IPS-18a (cell line): ENCODE data around the gene TMEM163.

Source experiments
- H3K27ac ChIP-seq: one replicate; pipeline ENCODE4 v1.5.1; 2013; ENCODE audit warnings: low read length
- H3K27me3 ChIP-seq: one replicate; pipeline ENCODE4 v1.6.1; 2013; ENCODE audit warnings: mild to moderate bottlenecking, low read length; ENCODE audit not compliant: control insufficient read depth, insufficient read depth
- H3K36me3 ChIP-seq: one replicate; pipeline ENCODE4 v1.6.1; 2013; ENCODE audit warnings: low read depth, low read length; ENCODE audit not compliant: control insufficient read depth
- H3K4me1 ChIP-seq: one replicate; pipeline ENCODE4 v1.6.1; 2013; ENCODE audit warnings: low read depth, low read length; ENCODE audit not compliant: control insufficient read depth
- H3K4me3 ChIP-seq: one replicate; pipeline ENCODE4 v1.5.1; 2013; ENCODE audit warnings: low read length
- H3K9ac ChIP-seq: one replicate; pipeline ENCODE4 v1.6.1; 2013; ENCODE audit warnings: mild to moderate bottlenecking, low read length, moderate library complexity
- H3K9me3 ChIP-seq: one replicate; pipeline ENCODE4 v1.6.1; 2013; ENCODE audit warnings: low read depth, low read length; ENCODE audit not compliant: control insufficient read depth

TMEM163 gene

DNA sequence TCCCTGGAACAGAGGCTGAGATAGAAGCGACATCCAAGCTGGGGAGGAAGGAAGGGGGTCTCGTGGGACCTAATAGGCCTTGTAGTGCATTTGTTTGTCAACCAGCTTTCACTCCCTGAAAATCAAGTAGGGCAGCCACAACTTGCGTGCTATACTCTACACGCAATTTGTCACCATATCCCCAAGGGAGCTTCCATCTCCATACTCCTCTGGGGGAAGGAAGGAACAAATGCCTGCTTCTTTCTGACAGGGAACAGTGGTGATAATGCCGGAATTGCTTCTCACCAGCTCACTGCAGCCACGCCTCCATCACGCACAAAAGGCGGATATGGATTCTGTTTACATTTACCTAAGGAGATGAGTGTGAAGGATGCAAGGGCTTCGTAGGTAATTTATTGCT lies 213.4 kb downstream of the TMEM163 start:
- H3K4me3 ChIP-seq: no peak overlapping the region
- no peaks in the 10 kb centered on the region for H3K36me3 ChIP-seq
- H3K4me1 ChIP-seq: peaks cover 3% of the 10 kb centered on the region
- no peaks in the 10 kb centered on the region for H3K27me3 ChIP-seq
- no peak overlapping the region for H3K9ac ChIP-seq
- no peak overlapping the region for H3K27ac ChIP-seq
- no peaks in the 10 kb centered on the region for H3K9me3 ChIP-seq

DNA sequence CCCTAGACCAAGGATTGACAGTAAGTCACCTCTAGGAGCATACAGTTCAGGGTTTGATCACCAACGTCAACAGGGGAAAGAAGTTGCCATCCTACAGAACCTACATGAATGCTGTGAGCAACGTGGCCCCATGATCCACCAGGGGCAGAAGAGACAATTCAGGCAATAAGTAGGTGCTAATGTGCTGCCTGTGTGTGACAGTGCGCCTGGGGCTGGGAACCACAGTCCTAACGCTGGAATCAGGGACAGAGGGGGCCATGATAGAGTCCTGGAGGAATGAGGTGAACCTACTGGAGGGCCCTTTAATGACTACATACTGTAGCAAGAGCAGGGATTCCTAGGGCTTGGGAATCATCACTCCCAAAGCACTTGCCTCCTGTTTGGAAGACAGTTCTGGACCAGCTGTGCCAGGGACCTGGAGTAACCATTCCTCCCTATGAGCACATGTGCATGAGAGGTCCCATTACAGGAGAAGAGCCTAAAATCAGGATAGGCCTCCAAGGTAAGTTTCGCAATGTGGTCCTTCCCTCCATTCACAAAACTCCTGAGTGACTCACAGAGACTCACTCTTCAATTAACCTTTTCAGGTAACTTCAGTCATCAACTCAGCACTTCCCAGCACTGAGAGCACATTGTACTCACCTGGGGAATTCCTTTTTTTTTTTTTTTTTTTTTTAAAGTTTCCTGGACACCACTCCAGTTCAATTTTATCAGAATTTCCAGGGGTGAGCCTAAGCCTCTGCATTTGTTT lies 214.0 kb downstream of the TMEM163 start:
- no peaks in the 10 kb centered on the region for H3K27me3 ChIP-seq
- H3K9me3 ChIP-seq: no peaks in the 10 kb centered on the region
- no peaks in the 10 kb centered on the region for H3K36me3 ChIP-seq
- no peak overlapping the region for H3K4me3 ChIP-seq
- no peak overlapping the region for H3K9ac ChIP-seq
- H3K4me1 ChIP-seq: peaks cover 6% of the 10 kb centered on the region
- H3K27ac ChIP-seq: no peak overlapping the region

DNA sequence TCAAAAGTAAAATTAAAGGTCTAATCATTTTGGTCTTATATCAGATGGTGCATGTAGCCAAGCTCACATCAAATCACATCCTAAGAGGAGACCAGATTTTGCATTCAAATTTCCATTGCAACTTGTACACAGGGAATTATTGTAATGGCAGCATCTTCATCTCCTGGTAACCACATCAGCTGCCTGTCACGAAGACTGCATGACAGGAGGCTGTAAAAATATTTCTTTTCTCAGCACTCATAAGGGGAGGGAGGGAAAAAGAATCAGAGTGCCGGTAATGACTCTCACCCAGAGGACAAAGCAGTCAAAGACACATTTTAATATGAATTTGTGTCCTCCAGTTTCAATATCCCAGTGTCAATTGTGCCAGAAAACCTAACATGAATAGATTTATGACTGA lies 216.7 kb downstream of the TMEM163 start:
- no peak overlapping the region for H3K27ac ChIP-seq
- H3K27me3 ChIP-seq: no peaks in the 10 kb centered on the region
- H3K36me3 ChIP-seq: no peaks in the 10 kb centered on the region
- no peak overlapping the region for H3K9ac ChIP-seq
- no peak overlapping the region for H3K4me3 ChIP-seq
- peaks cover 5% of the 10 kb centered on the region for H3K4me1 ChIP-seq
- H3K9me3 ChIP-seq: no peaks in the 10 kb centered on the region

DNA sequence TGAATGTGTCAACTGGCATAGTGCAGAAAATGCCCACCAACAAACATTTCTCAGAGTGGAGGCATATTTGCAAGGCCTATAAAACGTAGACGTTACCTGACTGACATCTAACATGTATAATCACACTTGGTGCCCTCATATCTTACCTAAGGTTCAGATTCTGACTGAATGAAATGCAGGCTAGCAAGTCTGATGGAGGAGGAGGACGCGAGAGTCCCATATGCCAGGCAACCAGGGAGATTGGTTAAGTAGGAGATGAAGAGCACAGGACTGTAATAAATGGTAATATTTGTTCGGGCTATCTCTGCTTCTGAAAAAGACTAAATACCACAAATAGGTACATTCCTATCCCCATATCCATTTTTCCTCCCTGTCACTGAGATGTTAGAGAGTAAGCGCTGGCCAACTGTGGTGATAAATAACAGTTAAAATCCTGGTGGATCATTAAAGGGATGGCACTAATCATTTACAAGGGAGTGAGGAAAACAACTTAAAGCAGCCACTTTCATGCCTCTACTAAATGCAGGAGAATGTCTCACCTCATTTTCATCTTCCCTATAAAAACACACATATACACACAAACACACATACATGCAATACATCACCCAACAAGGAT lies 217.2 kb downstream of the TMEM163 start:
- no peaks in the 10 kb centered on the region for H3K9me3 ChIP-seq
- H3K9ac ChIP-seq: no peak overlapping the region
- no peaks in the 10 kb centered on the region for H3K27me3 ChIP-seq
- no peak overlapping the region for H3K4me3 ChIP-seq
- H3K27ac ChIP-seq: no peak overlapping the region
- H3K4me1 ChIP-seq: peaks cover 5% of the 10 kb centered on the region
- no peaks in the 10 kb centered on the region for H3K36me3 ChIP-seq

DNA sequence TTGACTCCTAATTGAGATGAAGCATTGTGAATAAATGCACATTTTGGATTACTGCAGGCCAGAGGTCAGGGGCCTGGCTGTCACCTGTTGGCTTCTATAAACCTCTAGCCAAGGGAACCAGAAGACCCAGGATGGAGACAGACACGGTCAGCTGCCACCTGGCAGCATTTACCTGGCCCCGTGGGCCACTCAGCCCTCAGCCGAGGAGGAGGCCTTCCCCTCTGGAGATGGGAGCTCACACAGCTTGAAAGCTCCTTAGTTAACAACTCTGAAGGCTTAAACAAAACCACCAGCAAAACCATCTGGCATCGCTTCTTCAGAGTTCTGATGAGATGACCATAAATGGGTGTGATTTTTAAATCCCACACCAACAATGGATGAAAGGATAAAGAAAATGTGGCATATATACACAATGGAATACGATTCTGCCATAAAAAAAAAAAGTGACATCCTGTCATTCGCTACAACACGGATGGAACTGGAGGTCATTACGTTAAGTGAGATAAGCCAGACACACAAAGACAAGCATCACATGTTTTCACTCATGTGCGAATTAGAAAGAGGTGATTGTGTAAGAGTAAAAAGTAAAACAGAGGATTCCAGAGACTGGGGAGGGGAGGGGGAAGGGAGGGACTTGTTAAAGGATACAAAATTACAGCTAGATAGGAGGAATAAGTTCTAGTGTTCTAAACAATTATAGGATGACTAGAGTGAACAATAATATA lies 218.4 kb downstream of the TMEM163 start:
- H3K27me3 ChIP-seq: no peaks in the 10 kb centered on the region
- H3K4me1 ChIP-seq: peaks cover 5% of the 10 kb centered on the region
- no peak overlapping the region for H3K27ac ChIP-seq
- no peak overlapping the region for H3K4me3 ChIP-seq
- no peak overlapping the region for H3K9ac ChIP-seq
- H3K36me3 ChIP-seq: no peaks in the 10 kb centered on the region
- no peaks in the 10 kb centered on the region for H3K9me3 ChIP-seq

DNA sequence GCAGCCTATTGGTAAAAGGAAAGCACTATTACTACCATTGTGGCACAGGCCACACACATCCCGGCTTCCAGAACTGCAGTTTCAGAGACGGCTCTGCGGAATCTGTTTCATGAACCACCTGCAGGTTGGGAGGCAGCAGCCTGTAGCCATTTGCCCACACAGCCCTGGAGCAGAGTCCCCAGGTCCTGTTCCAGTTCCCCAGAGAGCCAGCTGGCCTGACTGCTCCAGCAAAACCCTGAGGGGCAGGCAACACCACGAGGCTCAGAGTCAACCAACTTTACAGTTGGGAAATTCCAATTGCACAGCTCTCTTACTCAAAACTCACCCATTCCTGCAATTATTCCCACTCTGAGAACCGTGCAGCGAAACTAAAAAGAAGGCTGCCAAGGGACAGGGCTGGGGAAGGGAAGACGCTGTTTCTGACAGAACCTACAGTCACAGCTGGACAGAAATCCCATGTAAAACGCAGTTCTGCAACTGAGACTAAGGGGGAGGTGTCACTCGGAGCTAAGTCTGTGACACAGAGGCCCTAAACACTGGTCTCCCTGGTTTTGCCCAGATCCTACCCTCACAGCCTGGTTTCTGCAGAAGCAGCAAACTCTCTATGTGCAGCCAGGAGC lies 219.4 kb downstream of the TMEM163 start:
- peaks cover 5% of the 10 kb centered on the region for H3K4me1 ChIP-seq
- H3K4me3 ChIP-seq: no peak overlapping the region
- no peaks in the 10 kb centered on the region for H3K27me3 ChIP-seq
- H3K27ac ChIP-seq: no peak overlapping the region
- no peak overlapping the region for H3K9ac ChIP-seq
- no peaks in the 10 kb centered on the region for H3K36me3 ChIP-seq
- H3K9me3 ChIP-seq: no peaks in the 10 kb centered on the region

DNA sequence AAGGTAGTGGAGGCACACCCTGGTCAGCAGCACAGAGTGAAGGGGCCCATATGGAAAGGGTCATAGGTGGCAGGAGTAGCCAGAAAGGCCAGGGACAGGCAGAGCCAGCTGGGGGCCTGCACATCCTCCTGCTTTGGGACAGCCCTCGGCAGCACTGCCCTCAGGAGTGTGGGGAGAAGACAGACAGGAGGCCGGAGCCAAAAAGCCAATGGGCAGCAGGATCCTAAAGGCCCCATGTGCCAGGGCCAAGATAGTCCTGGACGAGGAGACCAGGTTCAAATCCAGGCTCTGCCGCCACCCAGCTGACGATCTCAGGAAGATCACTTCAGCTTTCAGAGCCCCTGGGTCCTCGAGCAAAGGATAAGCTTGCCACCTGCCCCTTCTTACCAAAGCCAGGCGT lies 220.1 kb downstream of the TMEM163 start:
- no peak overlapping the region for H3K9ac ChIP-seq
- H3K27me3 ChIP-seq: no peaks in the 10 kb centered on the region
- H3K4me1 ChIP-seq: peaks cover 5% of the 10 kb centered on the region
- no peak overlapping the region for H3K4me3 ChIP-seq
- H3K27ac ChIP-seq: no peak overlapping the region
- no peaks in the 10 kb centered on the region for H3K9me3 ChIP-seq
- H3K36me3 ChIP-seq: no peaks in the 10 kb centered on the region

DNA sequence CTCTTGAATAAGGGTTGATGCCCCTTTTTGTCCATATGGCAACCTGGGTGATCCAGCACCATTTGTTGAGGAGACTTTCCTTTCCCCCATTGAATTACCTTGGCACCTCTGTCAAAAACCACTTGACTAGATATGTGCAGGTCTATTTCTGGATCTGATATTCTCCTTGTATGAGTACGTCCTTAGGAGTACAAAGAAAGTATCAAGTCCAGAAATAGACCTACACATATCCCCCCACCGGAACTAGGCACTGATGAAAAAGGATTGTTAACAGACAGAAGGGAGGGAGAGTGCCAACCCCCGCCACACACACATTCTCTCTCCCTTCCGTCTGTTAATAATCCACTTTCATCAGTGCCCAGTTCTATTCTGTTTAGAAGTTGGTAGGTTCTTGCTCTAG lies 225.0 kb downstream of the TMEM163 start:
- H3K4me3 ChIP-seq: no peak overlapping the region
- H3K9me3 ChIP-seq: no peaks in the 10 kb centered on the region
- no peak overlapping the region for H3K27ac ChIP-seq
- no peaks in the 10 kb centered on the region for H3K27me3 ChIP-seq
- no peak overlapping the region for H3K9ac ChIP-seq
- H3K36me3 ChIP-seq: no peaks in the 10 kb centered on the region
- peaks cover 6% of the 10 kb centered on the region for H3K4me1 ChIP-seq

DNA sequence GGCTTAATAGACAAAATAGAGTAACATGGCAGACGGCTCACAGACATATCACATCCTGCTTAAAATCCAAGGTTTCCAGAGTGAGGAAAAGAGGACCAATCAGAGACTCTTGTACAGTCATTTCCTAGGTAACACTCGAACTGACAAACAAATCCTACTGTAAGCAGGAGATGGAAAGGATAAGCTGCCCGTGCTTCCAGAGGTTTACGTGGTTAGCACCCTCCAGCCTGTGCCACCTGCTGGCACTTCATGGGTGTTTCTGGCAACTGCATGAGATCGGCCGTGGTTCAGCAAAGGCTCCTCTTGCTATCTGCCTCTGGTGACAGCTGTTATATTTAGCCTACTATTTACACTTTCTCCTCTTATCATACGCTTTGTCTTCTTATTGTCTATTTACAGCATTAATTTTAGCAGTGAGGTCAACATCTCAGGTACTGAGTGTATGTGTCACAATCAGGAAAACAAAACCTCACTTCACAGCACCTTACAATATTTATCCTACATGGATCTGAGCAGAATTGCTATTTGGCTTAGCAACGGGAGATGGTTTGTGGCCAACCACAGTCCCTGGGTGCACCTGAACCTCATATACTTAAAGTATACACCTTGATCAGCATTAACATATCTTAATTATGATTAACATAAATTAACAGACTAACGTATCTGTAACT lies 226.9 kb downstream of the TMEM163 start:
- H3K36me3 ChIP-seq: no peaks in the 10 kb centered on the region
- no peak overlapping the region for H3K9ac ChIP-seq
- no peak overlapping the region for H3K4me3 ChIP-seq
- H3K9me3 ChIP-seq: no peaks in the 10 kb centered on the region
- H3K27ac ChIP-seq: no peak overlapping the region
- peaks cover 6% of the 10 kb centered on the region for H3K4me1 ChIP-seq
- no peaks in the 10 kb centered on the region for H3K27me3 ChIP-seq

DNA sequence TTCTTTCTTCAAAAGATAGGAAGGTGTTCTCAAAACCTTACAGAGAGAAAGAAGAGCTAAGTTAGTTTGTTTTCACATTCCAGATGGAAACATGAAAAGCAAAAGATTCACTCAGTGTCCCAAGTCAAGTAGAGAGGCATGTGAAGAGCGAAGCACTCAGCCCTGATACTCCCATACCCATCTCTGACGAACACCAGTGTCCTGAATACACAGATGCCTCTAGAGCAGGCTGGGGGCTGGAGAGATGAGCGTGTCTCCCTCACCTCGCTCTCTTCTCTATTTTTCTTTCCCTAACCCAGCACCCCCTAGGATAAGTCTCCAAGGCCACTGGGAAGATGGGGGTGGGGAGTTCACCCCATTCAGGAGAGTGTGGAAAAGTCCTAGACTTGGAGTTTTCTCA lies 227.8 kb downstream of the TMEM163 start:
- no peaks in the 10 kb centered on the region for H3K36me3 ChIP-seq
- H3K27ac ChIP-seq: no peak overlapping the region

DNA sequence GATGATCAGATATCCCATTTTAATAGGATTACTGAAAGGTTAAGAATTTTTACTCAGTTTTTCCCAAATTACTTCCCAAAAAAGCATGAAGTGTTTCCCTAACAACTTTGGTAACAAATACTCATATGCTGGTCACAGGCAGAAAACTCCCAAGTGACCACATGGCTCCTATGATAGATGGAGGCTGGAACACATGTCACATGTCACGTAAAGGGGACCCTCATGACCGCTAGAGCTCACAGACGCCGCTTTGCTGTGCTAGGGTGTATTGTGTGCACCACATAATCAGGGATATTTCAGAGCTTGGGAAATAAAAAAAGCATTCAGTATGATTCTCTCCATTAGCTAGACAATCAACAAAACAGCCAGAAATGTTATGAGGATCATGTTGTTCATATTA lies 228.2 kb downstream of the TMEM163 start:
- no peaks in the 10 kb centered on the region for H3K9me3 ChIP-seq
- no peaks in the 10 kb centered on the region for H3K27me3 ChIP-seq
- H3K36me3 ChIP-seq: no peaks in the 10 kb centered on the region
- no peak overlapping the region for H3K9ac ChIP-seq
- H3K27ac ChIP-seq: no peak overlapping the region
- peaks cover 6% of the 10 kb centered on the region for H3K4me1 ChIP-seq
- H3K4me3 ChIP-seq: no peak overlapping the region

More for the DNA sequence above, 227.8 kb downstream of the TMEM163 start:
- H3K4me1 ChIP-seq: peaks cover 6% of the 10 kb centered on the region
- no peaks in the 10 kb centered on the region for H3K9me3 ChIP-seq
- H3K4me3 ChIP-seq: no peak overlapping the region
- H3K9ac ChIP-seq: no peak overlapping the region
- H3K27me3 ChIP-seq: no peaks in the 10 kb centered on the region
